Hepatocyte (in vitro differentiated cells): ENCODE results near the gene TMEM270. TPM values are rescaled to one million over a fixed set of nuclear protein-coding genes. Genes with fewer than 3 reads are reported as not detected.

ENCODE experiments used
- DNase-seq: peaks from one replicate; pipeline ENCODE4 v3.0.0-alpha.2; 2016; ENCODE audit warnings: low spot score
- H2AFZ ChIP-seq: fragments of 200-600 bp; sonication (generic); 2 replicates; pipeline ENCODE4 v1.6.0; 2016; ENCODE audit warnings: antibody characterized with exemption, mild to moderate bottlenecking
- H3K27ac ChIP-seq: fragments of 200-600 bp; sonication (generic); 2 replicates; pipeline ENCODE4 v1.5.1; 2016; ENCODE audit warnings: mild to moderate bottlenecking
- H3K27me3 ChIP-seq: fragments of 200-600 bp; sonication (generic); 2 replicates; pipeline ENCODE4 v1.6.1; 2016
- H3K36me3 ChIP-seq: fragments of 200-600 bp; sonication (generic); replicated peaks from 2 replicates; pipeline ENCODE4 v1.5.1; 2016; ENCODE audit warnings: low read depth; ENCODE audit not compliant: insufficient read depth
- H3K4me1 ChIP-seq: fragments of 200-600 bp; sonication (generic); 2 replicates; pipeline ENCODE4 v1.5.1; 2016; ENCODE audit warnings: mild to moderate bottlenecking, moderate library complexity; ENCODE audit not compliant: insufficient read depth
- H3K4me2 ChIP-seq: fragments of 200-600 bp; sonication (generic); 2 replicates; pipeline ENCODE4 v1.6.0; 2016
- H3K4me3 ChIP-seq: fragments of 200-600 bp; sonication (generic); 2 replicates; pipeline ENCODE4 v1.5.1; 2016; ENCODE audit warnings: mild to moderate bottlenecking
- H3K79me2 ChIP-seq: fragments of 200-600 bp; sonication (generic); 2 replicates; pipeline ENCODE4 v1.6.0; 2017; ENCODE audit warnings: mild to moderate bottlenecking
- H3K9me2 ChIP-seq: fragments of 200-600 bp; sonication (generic); replicated peaks from 2 replicates; pipeline ENCODE4 v1.6.0; 2017; ENCODE audit warnings: mild to moderate bottlenecking; ENCODE audit not compliant: insufficient read depth
- H3K9me3 ChIP-seq: fragments of 200-600 bp; sonication (generic); 2 replicates; pipeline ENCODE4 v1.5.1; 2016; ENCODE audit warnings: low read depth, mild to moderate bottlenecking
- H4K20me1 ChIP-seq: fragments of 200-600 bp; sonication (generic); 2 replicates; pipeline ENCODE4 v1.6.0; 2016; ENCODE audit warnings: mild to moderate bottlenecking; ENCODE audit not compliant: insufficient read depth, poor library complexity, severe bottlenecking
- EZH2 ChIP-seq: fragments of 200-600 bp; sonication (generic); IDR thresholded peaks from 2 replicates; pipeline ENCODE4 v1.6.1; 2016; ENCODE audit warnings: antibody characterized with exemption, mild to moderate bottlenecking, borderline replicate concordance
- EZH2phosphoT487 ChIP-seq: fragments of 200-600 bp; sonication (generic); IDR thresholded peaks from one replicate; pipeline ENCODE4 v1.6.1; 2018; ENCODE audit warnings: antibody characterized with exemption, mild to moderate bottlenecking, low read depth, moderate library complexity; ENCODE audit not compliant: unreplicated experiment, severe bottlenecking
- WGBS: methylation state at CpG from one replicate; pipeline ENCODE4 v1.1.6; 2016; ENCODE audit warnings: low lambda C conversion rate; ENCODE audit errors: missing lambda C conversion rate; 5-methylcytosine and 5-hydroxymethylcytosine counted together
- polyA plus RNA-seq: library from polyadenylated mRNA; unstranded; fragments of >200 nt; fragmentation: Nextera tagmentation; extraction: Ambion mirVana; gene quantifications from 2 replicates; pipeline ENCODE4 v1.2.1, GENCODE V29; 2016
- total RNA-seq: library from RNA; depleted of rRNA; stranded (reverse); fragments of >200 nt; gene quantifications from 2 replicates; pipeline ENCODE4 v1.2.3, GENCODE V29; 2014
- TF ChIP-seq, protein P1 (sequence below): fragments of 200-600 bp; sonication (generic); IDR thresholded peaks from 2 replicates; pipeline ENCODE4 v1.5.1; 2016; ENCODE audit warnings: antibody characterized with exemption, mild to moderate bottlenecking; ENCODE audit not compliant: poor library complexity

TMEM270 gene
- total and polyA plus RNA-seq, 2 experiments from 2014 or later = 0.47 to 1.1 TPM

DNA sequence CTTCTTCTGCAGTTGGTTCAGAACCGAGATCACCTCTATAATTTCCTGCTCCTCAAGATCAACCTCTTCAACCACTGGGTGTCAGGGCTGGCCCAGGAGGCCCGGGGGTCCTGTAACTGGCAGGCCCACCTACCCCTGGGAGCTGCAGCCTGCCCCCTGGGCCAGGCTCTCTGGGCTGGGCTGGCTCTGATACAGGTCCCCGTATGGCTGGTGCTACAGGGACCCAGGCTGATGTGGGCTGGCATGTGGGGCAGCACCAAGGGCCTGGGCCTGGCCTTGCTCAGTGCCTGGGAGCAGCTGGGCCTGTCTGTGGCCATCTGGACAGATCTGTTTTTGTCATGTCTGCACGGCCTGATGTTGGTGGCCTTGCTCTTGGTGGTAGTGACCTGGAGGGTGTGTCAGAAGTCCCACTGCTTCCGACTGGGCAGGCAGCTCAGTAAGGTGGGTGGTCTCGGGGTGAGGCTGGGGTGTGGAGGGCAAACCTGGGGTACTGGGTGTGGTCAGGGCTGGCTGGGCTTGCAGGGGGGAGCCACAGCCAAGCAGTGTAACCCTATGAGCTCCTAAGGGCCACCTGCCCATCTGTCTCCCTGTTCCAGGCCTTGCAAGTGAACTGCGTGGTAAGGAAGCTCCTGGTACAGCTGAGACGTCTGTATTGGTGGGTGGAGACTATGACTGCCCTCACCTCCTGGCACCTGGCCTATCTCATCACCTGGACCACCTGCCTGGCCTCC lies 4.2 kb downstream of the TMEM270 start:
- WGBS = 83% methylated on average over 8 of the region's 8 CpGs
- H3K9me3 ChIP-seq = no peaks in the 10 kb centered on the region
- TF ChIP-seq, protein P1, sequence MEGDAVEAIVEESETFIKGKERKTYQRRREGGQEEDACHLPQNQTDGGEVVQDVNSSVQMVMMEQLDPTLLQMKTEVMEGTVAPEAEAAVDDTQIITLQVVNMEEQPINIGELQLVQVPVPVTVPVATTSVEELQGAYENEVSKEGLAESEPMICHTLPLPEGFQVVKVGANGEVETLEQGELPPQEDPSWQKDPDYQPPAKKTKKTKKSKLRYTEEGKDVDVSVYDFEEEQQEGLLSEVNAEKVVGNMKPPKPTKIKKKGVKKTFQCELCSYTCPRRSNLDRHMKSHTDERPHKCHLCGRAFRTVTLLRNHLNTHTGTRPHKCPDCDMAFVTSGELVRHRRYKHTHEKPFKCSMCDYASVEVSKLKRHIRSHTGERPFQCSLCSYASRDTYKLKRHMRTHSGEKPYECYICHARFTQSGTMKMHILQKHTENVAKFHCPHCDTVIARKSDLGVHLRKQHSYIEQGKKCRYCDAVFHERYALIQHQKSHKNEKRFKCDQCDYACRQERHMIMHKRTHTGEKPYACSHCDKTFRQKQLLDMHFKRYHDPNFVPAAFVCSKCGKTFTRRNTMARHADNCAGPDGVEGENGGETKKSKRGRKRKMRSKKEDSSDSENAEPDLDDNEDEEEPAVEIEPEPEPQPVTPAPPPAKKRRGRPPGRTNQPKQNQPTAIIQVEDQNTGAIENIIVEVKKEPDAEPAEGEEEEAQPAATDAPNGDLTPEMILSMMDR = no peak
- TF ChIP-seq EZH2phosphoT487 = no peak
- no peak for TF ChIP-seq EZH2
- no peaks in the 10 kb centered on the region for H3K9me2 ChIP-seq
- no peaks in the 10 kb centered on the region for H4K20me1 ChIP-seq
- H3K27ac ChIP-seq = no peak overlapping the region
- H3K79me2 ChIP-seq = no peaks in the 10 kb centered on the region
- H3K4me2 ChIP-seq = no peak overlapping the region
- H3K36me3 ChIP-seq = no peaks in the 10 kb centered on the region
- no peak for DNase-seq
- H3K4me1 ChIP-seq = peaks cover 11% of the 10 kb centered on the region
- no peak overlapping the region for H3K4me3 ChIP-seq
- H2AFZ ChIP-seq = no peak overlapping the region
- no peaks in the 10 kb centered on the region for H3K27me3 ChIP-seq

DNA sequence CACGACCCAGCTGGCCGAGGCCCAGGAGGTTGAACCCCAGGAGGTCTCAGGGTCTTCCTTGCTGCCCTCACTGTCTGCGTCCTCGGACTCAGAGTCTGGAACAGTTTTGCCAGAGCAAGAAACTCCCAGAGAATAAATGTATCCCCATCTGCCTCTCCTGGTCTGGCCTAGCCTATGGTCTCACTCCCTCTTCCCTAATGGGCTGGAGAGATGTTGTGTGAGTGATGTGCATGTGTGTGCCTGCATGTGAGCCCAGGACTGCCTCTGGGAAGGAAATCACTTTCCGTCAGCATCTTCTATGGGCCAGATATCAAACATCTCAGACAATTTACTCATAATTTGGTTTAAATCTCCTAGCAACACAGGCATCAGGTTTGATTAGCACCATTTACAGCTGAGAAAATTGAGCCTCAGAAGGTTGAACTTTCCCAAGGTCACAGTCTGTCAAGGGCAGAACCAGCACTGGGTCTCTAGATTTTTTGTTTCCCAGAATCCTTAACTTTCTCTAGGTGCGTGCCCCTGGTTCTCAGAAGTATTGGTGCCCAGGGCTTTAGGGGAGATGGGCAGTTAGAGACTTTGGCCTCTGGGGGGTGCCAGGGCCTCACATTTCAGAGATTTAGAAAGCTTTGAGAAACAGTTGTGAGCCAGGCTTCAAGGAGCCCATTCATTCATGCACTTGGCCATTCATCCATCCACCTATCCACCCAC lies 4.9 kb downstream of the TMEM270 start:
- no peak overlapping the region for H3K27ac ChIP-seq
- TF ChIP-seq EZH2phosphoT487 = no peak
- TF ChIP-seq, protein P1 = peak; percentile 67
- H3K4me1 ChIP-seq = peaks cover 15% of the 10 kb centered on the region
- H3K4me2 ChIP-seq = no peak overlapping the region
- H3K36me3 ChIP-seq = no peaks in the 10 kb centered on the region
- no peaks in the 10 kb centered on the region for H4K20me1 ChIP-seq
- WGBS = 89% methylated on average over 6 of the region's 6 CpGs
- H3K79me2 ChIP-seq = no peaks in the 10 kb centered on the region
- H3K9me3 ChIP-seq = no peaks in the 10 kb centered on the region
- H3K4me3 ChIP-seq = no peak overlapping the region
- no peak overlapping the region for H2AFZ ChIP-seq
- no peaks in the 10 kb centered on the region for H3K9me2 ChIP-seq
- peak; percentile 73 for DNase-seq
- H3K27me3 ChIP-seq = no peaks in the 10 kb centered on the region

DNA sequence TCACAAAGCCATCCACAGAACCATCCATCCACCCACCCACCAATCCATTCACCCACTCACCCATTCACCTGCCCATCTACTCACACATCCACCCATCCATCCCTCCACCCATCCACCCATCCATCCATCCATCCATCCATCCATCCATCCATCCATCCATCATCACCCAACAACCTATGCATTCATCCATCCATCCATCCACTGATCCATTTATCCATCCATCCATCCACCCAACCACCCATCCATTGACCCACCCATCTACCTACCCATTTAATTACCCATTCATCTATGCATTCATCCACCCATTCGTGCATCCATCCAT lies 5.4 kb downstream of the TMEM270 start:
- DNase-seq = no peak
- Histone ChIP-seq H3K27ac (no peak overlapping the region), H3K9me2 (no peaks in the 10 kb centered on the region), H3K4me1 (peaks cover 20% of the 10 kb centered on the region), H3K79me2 (no peaks in the 10 kb centered on the region), H3K36me3 (no peaks in the 10 kb centered on the region), H3K27me3 (no peaks in the 10 kb centered on the region), H3K4me3 (no peak overlapping the region), H2AFZ (no peak overlapping the region), H3K9me3 (no peaks in the 10 kb centered on the region), H3K4me2 (no peak overlapping the region), H4K20me1 (no peaks in the 10 kb centered on the region)
- 100% methylated on average over 1 of the region's 1 CpG for WGBS
- no peak for TF ChIP-seq EZH2
- TF ChIP-seq EZH2phosphoT487 = no peak
- TF ChIP-seq, protein P1 = no peak
